GM18508 (cell line): ENCODE measurements around the gene MZT2A.
"Not testable (repeated sequence)": the region's sequence is repeated elsewhere in the genome, so short reads cannot be mapped to it uniquely, and the experiment has no call there.

Experiments
- ATAC-seq: cut with Tn5 transposase; IDR thresholded peaks from one replicate; pipeline ENCODE4 v1.9.1; 2021; ENCODE audit warnings: moderate number of reproducible peaks; ENCODE audit not compliant: insufficient read depth, unreplicated experiment

MZT2A gene, protein sequence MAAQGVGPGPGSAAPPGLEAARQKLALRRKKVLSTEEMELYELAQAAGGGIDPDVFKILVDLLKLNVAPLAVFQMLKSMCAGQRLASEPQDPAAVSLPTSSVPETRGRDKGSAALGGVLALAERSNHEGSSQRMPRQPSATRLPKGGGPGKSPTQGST

DNA sequence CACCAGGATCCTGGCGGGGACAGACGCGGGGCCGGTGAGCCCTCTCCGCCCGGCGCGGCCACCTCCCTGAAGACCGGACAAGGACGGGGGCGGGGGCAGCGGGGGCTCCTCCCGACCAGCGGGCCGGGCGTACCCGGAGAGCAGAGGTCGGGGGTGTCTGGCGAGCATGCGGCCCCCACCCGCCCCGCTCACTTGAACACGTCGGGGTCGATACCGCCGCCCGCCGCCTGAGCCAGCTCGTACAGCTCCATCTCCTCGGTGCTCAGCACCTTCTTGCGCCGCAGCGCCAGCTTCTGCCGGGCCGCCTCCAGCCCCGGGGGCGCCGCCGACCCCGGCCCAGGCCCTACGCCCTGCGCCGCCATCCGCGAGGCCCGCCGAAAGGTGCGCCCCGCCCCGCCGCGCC lies at the start of gene MZT2A:
MZT2A (minus strand) TSS at position 383 of the 403 bp plus-strand sequence; CDS start at position 362, 21 bp downstream.
- not testable (repeated sequence) for ATAC-seq

DNA sequence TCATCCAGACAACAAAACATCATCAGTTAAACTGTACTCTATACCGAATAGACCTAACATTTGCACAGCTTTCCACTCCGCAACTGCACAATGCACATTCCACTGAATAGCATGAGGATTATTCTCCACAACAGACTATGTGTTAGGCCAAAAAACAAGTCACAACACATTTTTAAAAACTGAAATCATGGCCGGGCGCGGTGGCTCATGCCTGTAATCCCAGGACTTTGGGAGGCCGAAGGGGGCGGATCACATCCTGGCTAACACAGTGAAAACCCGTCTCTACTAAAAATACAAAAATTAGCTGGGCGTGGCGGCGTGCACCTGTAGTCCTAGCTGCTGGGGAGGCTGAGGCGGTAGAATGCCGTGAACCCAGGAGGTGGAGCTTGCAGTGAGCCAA lies 46.7 kb upstream of the MZT2A start:
- not testable (repeated sequence) for ATAC-seq

DNA sequence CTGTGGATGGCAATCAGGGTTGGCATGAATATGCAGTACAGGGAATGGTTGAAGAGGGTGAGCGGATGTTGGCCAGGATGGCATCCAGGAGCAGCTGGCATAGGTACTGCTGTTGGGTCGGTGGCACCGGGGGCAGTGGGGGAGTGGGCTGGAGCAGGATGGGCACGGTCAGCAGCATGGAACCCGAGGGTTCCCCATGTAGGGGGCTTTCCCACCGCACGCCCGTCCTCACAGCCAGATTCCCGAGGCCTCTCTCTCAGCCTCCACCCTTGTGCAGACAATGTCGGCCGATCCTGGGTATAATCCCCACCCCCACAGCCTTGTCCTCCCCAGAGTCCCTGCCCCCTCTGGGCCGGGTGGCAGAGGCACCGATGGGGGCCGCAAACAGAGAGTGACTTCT lies 44.6 kb upstream of the MZT2A start:
- not testable (repeated sequence) for ATAC-seq

DNA sequence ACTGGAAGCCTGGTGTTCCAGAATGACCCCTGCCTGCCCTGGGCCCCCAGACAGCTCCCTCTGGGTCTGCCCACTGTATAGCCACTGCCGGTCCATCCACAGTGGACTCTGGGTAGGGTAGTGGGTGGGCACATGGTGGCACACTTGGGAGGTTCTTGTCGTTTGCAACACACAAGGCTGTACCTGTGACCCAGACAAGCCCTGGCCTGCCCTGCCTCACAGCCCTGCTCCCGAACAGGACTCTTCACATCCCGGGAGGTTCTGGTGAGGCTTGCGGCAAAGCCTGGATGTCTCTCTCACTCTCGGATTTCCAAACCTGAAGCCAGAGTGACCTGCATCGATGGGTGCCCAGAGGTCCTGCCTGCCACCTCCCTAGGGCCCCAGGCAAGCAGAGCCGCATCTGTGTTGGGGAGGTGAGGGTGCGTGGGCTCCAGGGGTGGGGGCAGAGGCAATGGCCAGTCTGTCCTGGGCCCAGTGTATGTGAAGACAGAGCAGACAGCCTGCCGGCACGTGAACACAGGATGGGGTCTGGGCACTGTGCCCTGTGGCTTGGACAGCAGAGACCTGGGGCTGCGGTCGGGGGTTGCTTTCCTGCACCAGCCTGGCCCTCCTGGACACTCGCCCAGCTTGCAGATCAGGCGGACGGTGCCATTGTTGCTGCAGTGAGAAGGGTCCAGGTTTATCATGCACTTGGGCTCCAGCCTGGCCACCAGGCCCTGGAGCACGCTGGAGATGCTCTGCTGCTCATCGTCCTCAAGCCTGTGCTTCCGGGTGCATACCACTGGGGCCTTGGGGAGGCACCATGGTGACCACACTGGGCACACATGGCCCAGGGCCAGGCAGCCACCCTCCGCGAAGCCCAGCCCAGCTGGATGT lies 44.0 kb upstream of the MZT2A start:
- ATAC-seq, result not testable (repeated sequence)

- ATAC-seq, result no peak
Measured at GRCh38 chr2:131535526-131535925, 43.3 kb upstream of the MZT2A start.

GRCh38 chr2:131534965-131535364 lies 42.8 kb upstream of the MZT2A start:
- not testable (repeated sequence) for ATAC-seq

DNA sequence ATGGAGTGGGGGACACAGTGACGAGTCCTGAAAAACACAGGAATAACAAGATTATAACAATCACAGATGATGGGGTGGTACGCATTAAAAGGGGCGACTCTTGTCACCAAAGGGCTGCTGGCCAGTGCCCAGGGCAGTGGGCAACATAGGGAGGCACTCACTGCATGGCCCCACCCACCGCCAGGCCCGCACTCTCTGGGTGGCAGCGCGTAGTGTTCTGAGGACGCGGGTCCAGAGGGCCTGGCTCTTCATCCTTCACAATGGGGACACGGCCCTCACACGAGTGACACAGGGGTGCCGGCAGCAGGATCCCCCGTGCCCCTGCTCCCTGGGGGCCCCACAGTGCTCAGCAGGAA lies 42.1 kb upstream of the MZT2A start:
- not testable (repeated sequence) for ATAC-seq

- ATAC-seq, result not testable (repeated sequence)
Measured at GRCh38 chr2:131533609-131534316, 41.6 kb upstream of the MZT2A start.

DNA sequence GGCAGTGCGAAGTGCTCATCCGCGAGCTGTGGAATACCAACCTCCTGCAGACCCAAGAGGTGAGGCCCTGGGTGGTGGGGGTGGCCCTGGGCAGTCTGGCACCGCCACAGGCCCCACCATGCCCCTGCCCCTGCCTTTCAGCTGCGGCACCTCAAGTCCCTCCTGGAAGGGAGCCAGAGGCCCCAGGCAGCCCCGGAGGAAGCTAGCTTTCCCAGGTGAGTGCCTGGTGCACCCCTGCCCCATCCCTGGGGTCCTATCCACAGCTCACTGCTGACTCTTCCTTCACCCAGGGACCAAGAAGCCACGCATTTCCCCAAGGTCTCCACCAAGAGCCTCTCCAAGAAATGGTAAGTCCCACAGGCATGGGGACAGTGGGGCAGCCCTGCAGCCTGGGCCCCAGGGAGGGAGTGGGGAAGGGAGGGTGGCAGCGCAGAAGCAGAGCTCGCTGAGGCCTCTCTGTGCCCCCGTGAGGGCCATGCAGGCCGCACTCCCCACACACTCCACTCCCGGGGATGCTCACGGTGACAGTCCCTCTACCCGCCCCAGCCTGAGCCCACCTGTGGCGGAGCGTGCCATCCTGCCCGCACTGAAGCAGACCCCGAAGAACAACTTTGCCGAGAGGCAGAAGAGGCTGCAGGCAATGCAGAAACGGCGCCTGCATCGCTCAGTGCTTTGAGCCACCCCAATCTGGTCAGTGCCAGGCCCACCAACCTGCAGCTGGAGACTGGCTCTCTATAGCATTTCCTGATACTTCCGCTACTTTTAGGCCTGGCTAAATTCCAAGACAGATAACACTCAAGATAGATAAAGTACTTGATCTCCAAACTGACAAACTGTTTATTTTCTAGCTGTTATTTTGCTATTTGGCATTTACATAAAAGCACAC lies 40.8 kb upstream of the MZT2A start:
- not testable (repeated sequence) for ATAC-seq

DNA sequence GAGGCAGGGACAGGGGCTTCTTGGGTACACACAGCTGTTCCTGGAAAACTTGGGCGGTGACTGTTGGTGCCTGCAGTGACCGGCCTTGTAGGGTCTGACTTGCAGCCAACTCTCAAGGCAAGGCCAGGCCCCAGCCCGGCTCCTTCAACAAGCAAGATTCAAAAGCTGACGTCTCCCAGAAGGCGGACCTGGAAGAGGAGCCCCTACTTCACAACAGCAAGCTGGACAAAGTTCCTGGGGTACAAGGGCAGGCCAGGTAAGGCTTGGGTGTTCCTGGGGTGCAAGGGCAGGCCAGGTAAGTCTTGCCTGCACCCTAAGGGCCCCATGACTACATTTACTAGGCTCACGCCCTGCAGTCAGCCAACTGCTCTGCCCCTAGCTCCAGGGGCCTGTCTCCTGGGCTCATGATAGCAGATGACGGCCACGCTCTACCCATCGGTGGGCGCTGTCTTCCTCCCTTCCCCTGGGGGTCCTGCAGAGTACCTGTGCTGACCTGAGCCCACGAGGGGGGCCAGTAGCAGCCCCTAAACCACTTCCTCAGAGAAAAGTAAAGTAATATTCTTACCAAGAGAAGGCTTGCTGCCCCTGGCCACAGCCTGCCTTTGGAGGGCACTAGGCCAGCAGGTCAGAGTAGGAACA lies 39.5 kb upstream of the MZT2A start:
- ATAC-seq, result not testable (repeated sequence)

GRCh38 chr2:131530626-131531344 lies 38.6 kb upstream of the MZT2A start:
- ATAC-seq, result not testable (repeated sequence)

GRCh38 chr2:131529864-131530445 lies 37.8 kb upstream of the MZT2A start:
- ATAC-seq, result not testable (repeated sequence)

GRCh38 chr2:131528981-131529863 lies 37.0 kb upstream of the MZT2A start:
- peak; percentile 64 for ATAC-seq

GRCh38 chr2:131527131-131528001 lies 35.2 kb upstream of the MZT2A start, which contains the start of gene CCDC74A:
CCDC74A (plus strand) TSS chr2:131527888; CDS start chr2:131527971, 83 bp downstream.
- ATAC-seq, result peak; percentile 66

DNA sequence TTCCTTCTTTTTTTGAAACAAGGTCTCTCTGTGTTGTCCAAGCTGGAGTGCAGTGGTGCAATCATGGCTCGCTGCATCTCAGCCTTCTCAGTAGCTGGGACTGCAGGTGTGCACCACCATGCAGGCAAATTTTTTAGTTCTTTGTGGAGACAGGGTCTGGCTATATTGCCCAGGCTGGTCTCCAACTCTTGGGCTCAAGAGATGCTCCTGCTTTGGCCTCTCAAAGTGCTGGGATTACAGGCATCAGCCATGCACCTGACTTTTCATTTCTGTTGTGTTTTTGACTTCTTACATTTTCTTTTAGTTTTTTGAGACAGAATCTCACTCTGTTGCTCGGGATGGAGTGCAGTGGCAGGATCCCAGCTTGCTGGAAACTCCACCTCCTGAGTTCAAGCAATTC lies 33.1 kb upstream of the MZT2A start:
- not testable (repeated sequence) for ATAC-seq

DNA sequence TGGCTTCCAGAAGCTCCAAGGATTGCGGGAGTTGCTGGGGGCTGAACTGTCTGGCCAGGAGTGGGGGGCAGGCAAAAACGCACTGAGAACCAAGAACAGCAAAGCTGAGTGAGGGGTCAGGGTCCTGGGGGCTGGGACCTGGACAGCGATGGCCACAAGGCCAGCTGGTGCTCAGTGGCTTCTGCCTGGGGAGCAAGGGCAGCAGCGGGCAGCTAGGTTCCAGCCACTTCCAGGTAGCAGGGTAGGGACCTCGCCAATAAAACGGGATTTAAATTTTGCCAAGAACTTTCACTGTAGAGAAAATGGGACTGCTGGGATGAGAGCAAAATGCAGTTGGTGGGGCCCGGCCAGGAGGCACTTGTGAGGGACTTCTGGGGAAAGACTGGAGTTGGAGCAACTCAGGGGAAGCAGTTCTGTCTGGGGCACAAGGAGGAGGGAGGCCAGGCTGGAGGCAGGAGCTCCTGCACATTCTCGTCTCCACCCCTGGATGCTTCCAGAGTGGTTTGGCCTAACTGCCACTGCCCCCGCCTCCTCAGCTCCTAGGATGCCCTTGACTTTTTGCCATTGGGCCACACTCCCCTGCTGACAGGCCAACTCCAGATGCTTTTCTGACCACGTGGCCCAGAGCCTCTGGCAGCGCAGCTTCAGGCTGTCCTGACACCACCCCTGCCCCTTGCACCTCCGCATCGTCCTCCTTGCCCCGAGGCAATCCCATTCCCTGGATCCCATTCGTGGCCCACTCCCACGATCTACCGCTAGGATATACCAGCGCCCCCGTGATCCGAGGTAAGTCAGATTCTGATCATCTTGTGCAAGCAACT lies 30.0 kb upstream of the MZT2A start:
- no peak for ATAC-seq
